Esophagus mucosa (tissue), 1 donor: ENCODE results near the gene ATP9B. TPM values are rescaled to one million over a fixed set of nuclear protein-coding genes. Genes with fewer than 3 reads are reported as not detected.

Experiments
- ATAC-seq: fragments of 200-7000 bp; cut with Tn5 transposase; one replicate; pipeline ENCODE4 v1.9.1; 2020
- total RNA-seq: library from RNA; stranded (reverse); gene quantifications from one replicate; pipeline ENCODE4 v1.2.4, GENCODE V29; 2023
- donor health status: DM: yes; HTN: yes; CAD: no.

Gene ATP9B
- total RNA-seq, 1 donor from 2014 or later, result 19.6 TPM

DNA sequence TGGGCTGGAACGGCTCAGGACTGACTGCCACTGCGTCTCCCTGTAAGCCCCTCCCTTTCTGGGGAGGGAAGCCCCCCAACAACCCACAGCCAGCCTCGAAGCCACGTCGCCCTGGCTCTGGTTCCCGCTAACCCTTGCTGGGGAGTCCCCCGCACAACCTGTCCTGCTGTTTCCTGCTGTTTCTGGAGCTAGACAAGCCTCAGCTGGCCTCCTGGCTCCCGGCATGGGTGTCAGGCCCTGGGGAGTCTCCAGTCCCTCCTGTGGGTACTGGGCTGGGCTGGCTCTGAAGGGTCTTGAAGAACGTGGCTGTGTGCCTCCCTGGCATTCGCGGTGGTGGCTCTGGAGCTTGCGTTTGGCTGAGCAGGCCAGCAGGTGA, 347.5 kb downstream of the ATP9B start:
- peak; percentile 30 for ATAC-seq

DNA sequence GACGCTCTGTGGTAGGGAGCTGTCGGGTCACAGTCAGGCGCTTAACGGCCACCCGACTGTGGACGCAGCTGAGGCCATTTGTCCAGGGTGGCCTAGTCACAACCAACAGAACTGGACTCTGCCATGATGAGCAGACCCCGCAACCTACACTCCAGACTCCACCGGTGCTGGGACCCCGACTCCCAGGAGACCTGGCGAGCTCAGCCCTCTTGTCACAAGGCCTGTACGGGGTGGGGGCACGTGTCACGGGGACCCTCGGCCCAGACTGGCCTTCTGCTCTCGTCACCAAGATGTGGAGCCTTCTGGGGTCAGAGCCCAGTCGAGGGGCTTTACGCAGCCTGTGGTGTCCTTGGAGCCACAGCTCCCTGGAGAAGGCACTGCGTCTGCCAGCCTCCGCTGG, 349.0 kb downstream of the ATP9B start:
- ATAC-seq, result no peak

DNA sequence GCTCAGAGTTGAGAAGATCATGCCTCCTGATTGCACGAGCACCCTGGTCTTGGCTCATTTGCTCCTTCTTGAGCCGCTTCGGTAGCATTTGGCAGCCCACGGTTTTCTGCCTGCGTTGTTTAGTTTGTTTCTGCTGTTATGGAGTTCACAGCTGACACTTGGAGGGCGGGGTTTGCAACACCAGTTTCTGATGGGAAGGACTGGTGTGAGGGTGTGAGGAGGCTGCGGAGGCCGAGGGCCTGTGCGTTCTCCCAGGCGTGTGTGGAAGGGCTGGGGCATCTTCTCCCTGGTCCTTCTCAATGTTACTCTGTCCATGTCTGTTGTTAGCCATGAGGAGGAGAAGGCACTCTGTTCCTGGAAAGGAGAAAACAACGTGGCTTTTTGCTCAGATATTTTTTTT, 349.4 kb downstream of the ATP9B start:
- ATAC-seq, result no peak

- ATAC-seq, result no peak
Observed at GRCh38 chr18:79420033-79420745, 351.0 kb downstream of the ATP9B start.

DNA sequence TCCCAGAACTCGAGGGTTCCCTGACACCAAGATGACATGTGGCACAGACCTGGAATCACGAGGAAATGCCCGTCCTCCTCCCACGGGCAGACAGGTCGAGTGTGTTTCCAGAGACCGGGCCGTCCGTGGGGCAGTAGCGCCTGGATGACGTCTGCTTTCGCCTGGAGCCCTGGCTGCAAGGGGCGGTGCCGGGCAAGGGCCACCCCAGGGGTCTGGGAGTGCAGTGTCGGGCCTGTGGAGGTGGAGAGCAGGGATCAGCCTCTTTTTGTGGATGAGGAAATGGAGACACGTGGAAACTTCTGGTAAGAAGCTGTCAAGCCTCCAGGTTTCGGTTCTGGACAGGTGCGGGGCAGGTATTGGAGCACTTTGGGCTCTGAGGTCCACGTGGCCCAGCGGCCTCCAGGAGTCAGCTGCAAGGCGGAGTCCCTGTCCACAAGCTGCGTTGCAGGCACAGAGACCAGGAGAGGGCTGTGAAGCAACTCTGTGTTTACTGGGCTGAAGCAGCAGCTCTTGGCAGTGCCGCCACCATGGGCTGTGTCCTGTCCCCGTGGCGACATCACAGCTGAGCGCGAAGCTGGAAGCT, 352.2 kb downstream of the ATP9B start:
- ATAC-seq, result no peak

DNA sequence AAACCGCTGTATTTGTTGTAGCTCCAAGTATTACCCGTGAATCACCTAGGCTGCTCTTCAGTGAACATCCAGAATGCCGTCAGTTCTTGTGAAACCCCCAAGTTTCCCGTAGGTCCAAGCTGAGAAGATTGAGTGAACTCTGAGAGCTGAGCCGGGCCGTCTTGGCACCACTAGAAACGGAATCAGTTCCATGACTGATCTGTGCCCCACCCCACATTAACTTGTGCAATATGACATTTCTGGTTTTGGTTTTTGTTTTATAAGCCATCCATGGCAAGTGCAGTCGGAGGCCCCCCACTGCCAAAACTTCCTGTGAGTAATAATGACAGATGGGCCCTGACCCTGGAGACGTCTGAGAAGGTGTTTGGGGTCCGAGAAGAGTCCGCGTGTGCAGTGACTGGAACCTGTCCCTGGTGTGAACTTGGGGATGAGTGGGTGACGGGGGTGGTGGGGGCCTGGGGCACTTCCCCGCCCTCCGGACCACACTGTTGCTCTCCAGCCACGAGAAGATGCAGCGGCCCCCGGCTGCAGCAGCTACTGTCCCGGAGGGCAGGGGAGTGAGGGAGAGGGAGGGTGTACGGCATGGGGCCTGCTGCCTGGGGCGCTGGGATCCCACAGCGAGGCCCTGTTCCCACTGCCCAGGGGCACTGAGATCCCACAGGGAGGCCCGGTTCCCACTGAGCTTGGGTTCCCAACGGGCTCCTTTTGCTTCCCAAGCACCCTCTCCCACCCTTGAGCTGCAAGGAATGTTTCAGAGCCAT, 353.0 kb downstream of the ATP9B start:
- peak; percentile 30 for ATAC-seq

GRCh38 chr18:79422783-79423165, 353.6 kb downstream of the ATP9B start:
- no peak for ATAC-seq

DNA sequence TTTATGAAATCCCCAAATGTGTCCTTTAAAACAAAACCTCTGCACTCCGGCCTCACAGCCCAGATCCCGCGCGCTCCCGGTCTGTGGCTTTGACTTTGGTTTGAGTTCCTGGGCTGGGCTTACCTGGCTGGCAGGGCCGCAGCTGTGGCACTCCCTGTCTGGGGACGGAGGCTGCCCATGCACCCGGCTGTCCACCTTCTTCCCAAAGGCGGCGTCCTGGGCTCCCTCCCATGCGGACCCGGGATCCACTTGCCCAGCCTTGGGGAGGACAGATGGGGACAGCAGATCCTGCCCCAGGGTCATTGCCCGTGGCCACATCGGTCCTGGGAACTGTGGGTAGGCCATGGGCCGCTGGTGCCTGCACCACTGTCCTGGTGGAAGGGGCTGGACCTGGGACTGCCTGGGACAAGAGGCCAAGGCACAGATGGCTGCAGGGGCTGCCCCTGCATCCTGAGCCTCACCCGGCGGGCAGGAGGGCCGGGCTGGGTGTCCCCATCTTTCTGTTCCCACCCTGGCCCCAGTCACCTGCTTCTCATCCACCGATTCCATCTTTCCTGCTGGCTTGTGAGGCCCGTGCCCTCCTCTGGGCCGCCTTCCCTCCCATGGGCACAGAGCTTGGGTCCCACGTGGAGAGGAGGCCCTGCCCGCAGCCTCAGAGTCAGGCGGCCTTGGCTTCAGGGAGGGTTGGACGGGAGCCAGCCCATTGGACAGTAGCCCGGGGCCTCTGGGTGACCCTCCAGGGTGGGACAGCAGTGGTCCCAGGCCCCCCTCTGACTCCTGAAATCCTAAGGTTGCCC, 354.2 kb downstream of the ATP9B start:
- no peak for ATAC-seq

DNA sequence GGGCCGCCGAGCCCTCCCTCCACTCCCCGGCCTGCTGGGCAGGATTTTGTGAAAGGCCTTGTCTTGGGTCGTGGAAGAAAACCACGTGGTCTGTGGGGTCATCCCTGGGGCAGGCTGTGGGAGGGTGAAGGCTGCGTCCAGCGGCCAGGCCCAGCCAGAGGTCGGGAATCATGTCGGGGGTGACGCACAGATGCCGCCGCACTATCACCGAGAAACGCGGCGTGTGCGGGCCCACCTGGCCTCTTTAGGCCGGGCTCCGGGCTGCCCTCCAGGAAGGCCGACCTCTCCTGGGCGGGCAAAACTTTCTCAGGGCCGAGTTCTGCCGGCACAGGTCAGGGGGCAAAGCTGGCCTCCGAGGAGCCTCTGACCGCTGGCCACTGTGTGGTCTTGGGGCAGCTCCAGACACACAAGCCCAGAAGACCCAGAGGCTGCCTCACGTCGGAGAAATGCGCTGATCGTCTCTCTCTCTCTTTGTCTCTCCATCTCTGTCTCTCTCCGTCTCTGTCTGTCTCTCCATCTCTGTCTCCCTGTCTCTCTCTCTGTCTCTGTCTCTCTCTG, 354.9 kb downstream of the ATP9B start:
- no peak for ATAC-seq

DNA sequence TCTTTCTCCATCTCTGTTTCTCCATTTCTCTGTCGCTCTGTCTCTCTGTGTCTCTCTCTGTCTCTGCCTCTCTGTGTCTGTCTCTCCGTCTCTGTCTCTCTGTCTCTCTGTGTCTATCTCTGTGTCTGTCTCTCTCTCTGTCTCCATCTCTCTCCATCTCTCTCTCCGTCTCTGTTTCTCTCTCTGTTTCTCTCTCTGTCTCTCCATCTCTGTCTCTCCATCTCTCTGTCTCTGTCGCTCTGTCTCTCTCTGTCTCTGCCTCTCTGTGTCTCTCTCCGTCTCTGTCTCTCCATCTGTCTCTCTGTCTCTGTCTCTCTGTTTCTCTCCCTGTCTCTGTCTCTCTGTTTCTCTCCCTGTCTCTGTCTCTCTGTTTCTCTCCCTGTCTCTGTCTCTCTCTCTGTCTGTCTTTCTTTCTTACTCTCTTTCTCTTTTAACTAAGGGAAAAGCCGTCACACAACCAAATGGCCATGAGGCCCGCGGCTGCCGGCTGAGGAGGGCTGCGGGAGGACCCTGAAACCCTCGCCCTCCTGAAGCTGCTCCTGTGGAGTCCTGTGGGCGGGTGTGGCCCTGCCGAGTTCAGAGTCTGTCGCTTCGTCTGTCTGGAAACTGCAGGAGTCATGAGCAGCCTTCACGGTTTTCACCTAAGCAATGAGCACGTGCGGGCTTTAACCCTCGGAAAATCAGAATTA, 355.8 kb downstream of the ATP9B start:
- no peak for ATAC-seq

GRCh38 chr18:79425569-79425886, 356.3 kb downstream of the ATP9B start:
- no peak for ATAC-seq

DNA sequence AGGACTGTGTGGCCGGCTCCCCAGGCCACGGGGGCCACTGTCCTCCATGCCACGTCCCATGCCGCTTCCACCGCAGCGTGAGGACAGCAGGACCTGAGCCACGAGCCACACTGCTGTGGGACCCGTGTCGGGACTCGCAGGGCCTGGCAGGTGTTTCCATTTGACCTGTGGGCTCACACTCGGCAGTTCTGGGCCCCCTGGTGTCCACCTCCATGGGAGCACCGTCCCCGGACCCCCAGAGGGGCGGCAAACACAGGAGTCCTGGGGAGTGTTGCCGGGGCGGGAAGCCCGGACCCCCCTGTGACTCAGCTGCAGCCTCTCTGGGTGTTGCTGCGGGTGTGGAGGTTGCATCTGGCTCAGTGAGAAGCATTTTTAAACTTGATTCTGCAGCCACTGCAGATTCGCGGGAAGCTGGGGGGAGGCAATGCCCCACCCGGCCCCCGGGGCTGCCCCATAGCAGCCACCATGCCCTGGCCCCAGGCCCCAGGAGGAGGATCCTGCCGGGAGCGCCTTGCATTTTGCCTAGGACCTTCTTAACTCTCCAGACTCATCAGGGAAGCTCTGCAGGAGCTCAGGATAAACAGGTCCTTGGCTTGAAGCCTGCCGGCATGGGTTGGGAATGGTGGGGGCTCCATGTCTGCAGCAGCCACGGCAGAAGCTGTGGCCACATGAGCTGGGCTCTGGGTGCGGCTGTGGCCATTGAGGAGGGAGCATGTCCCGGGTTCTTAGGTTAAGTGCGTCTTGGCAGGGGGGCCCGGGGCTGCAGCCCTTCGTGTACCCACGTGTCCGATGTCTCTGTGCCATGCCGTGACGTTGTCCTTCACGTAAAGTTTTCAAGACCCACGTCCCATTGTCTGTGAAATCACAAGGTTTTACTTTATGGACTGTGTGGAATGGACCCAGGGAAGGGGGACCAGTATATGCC, 357.4 kb downstream of the ATP9B start:
- no peak for ATAC-seq

GRCh38 chr18:79427368-79428225, 358.4 kb downstream of the ATP9B start:
- ATAC-seq, result no peak

Other genes with a start within 250 kb of the ATP9B start
- gene SALL3, start 89.6 kb upstream of the ATP9B start, total RNA-seq, result not detected